HEK293 (cell line): ENCODE results near the gene ZGLP1.
A peak's percentile ranks its signal among the peaks of the same experiment; 100 is the strongest.

Experiments
- CTCF ChIA-PET: fragments of 350-600 bp; formaldehyde crosslinking; extraction: SDS; loops from one replicate; lab custom pipeline; 2021; ENCODE audit warnings: antibody characterized with exemption; lab: Yijun Ruan, JAX
- POLR2A ChIA-PET: fragments of 300-600 bp; formaldehyde crosslinking; extraction: SDS; loops from one replicate; lab custom pipeline; 2020; ENCODE audit warnings: antibody characterized with exemption, inconsistent platforms; lab: Yijun Ruan, JAX
- H3K27ac ChIP-seq: fragments of 200-500 bp; sonication (Bioruptor generic); 2 replicates; pipeline ENCODE4 v1.5.1; 2014; ENCODE audit warnings: low read depth, low read length, control low read depth, inconsistent platforms; ENCODE audit errors: extremely low read depth
- H3K36me3 ChIP-seq, 2 experiments: fragments of 200-500 bp in 1 of 2; sonication (Bioruptor generic) in 1 of 2; 1 replicate in 1 of 2; 2 replicates in 1 of 2; pipeline ENCODE4 v1.5.1; 2014 to 2017; ENCODE audit warnings: inconsistent platforms in 2 of 2, low read length in 2 of 2; ENCODE audit not compliant: control insufficient read depth in 2 of 2, insufficient read depth in 1 of 2
- H3K4me1 ChIP-seq: fragments of 200-500 bp; sonication (Bioruptor generic); 2 replicates; pipeline ENCODE4 v1.5.1; 2014; ENCODE audit warnings: mild to moderate bottlenecking, low read length, inconsistent platforms; ENCODE audit not compliant: control insufficient read depth, insufficient read depth
- H3K4me3 ChIP-seq: 2 replicates; pipeline ENCODE4 v1.5.1; 2011; ENCODE audit warnings: low read depth, mild to moderate bottlenecking, control low read depth, low read length, moderate library complexity
- H3K9me3 ChIP-seq: fragments of 200-500 bp; sonication (Bioruptor generic); 2 replicates; pipeline ENCODE4 v1.5.1; 2014; ENCODE audit warnings: low read depth, low read length, inconsistent platforms; ENCODE audit not compliant: control insufficient read depth, insufficient read depth
- BCL11A ChIP-seq: fragments of 450-650 bp; formaldehyde crosslinking; IDR thresholded peaks from 2 replicates; pipeline ENCODE4 v1.5.1; 2016; ENCODE audit warnings: low read depth, missing biosample characterization, missing genetic modification characterization
- GLIS1 ChIP-seq: fragments of 450-650 bp; formaldehyde crosslinking; IDR thresholded peaks from 2 replicates; pipeline ENCODE4 v1.5.1; 2016; ENCODE audit warnings: missing biosample characterization, missing genetic modification characterization
- GLIS2 ChIP-seq: fragments of 450-650 bp; formaldehyde crosslinking; IDR thresholded peaks from 2 replicates; pipeline ENCODE4 v1.5.1; 2016; ENCODE audit warnings: missing biosample characterization, missing genetic modification characterization
- REPIN1 ChIP-seq: fragments of 450-650 bp; formaldehyde crosslinking; IDR thresholded peaks from 2 replicates; pipeline ENCODE4 v1.5.1; 2017; ENCODE audit warnings: missing biosample characterization, missing genetic modification characterization, low read depth
- SP2 ChIP-seq: fragments of 450-650 bp; formaldehyde crosslinking; IDR thresholded peaks from 2 replicates; pipeline ENCODE4 v1.5.1; 2016; ENCODE audit warnings: missing biosample characterization, missing genetic modification characterization
- ZBTB17 ChIP-seq: fragments of 450-650 bp; formaldehyde crosslinking; IDR thresholded peaks from 2 replicates; pipeline ENCODE4 v1.5.1; 2016; ENCODE audit warnings: missing biosample characterization, missing genetic modification characterization
- ZIC2 ChIP-seq: fragments of 450-650 bp; formaldehyde crosslinking; IDR thresholded peaks from 2 replicates; pipeline ENCODE4 v1.5.1; 2016; ENCODE audit warnings: missing biosample characterization, missing genetic modification characterization
- ZNF114 ChIP-seq: fragments of 450-650 bp; formaldehyde crosslinking; IDR thresholded peaks from 2 replicates; pipeline ENCODE4 v1.5.0; 2017; ENCODE audit warnings: missing biosample characterization, missing genetic modification characterization
- ZNF121 ChIP-seq: fragments of 450-650 bp; formaldehyde crosslinking; IDR thresholded peaks from 2 replicates; pipeline ENCODE4 v1.5.1; 2016; ENCODE audit warnings: missing biosample characterization, missing genetic modification characterization
- ZNF248 ChIP-seq: fragments of 450-650 bp; formaldehyde crosslinking; IDR thresholded peaks from 2 replicates; pipeline ENCODE4 v1.5.1; 2017; ENCODE audit warnings: missing biosample characterization, missing genetic modification characterization
- ZNF354C ChIP-seq: fragments of 450-650 bp; formaldehyde crosslinking; IDR thresholded peaks from 2 replicates; pipeline ENCODE4 v1.5.1; 2016; ENCODE audit warnings: missing biosample characterization, missing genetic modification characterization, low read depth, borderline replicate concordance
- ZNF37A ChIP-seq: fragments of 450-650 bp; IDR thresholded peaks from 2 replicates; pipeline ENCODE4 v1.5.1; 2018; ENCODE audit warnings: missing biosample characterization, missing genetic modification characterization
- ZNF514 ChIP-seq: fragments of 450-650 bp; formaldehyde crosslinking; IDR thresholded peaks from 2 replicates; pipeline ENCODE4 v1.5.1; 2016; ENCODE audit warnings: missing biosample characterization, missing genetic modification characterization
- ZNF544 ChIP-seq: fragments of 450-650 bp; formaldehyde crosslinking; IDR thresholded peaks from 2 replicates; pipeline ENCODE4 v1.5.0; 2017; ENCODE audit warnings: missing biosample characterization, missing genetic modification characterization
- ZNF654 ChIP-seq: fragments of 450-650 bp; formaldehyde crosslinking; IDR thresholded peaks from 2 replicates; pipeline ENCODE4 v1.5.1; 2016; ENCODE audit warnings: low read depth, missing biosample characterization, missing genetic modification characterization
- ZNF677 ChIP-seq: fragments of 450-650 bp; IDR thresholded peaks from 2 replicates; pipeline ENCODE4 v1.5.0; 2018; ENCODE audit warnings: missing biosample characterization, mild to moderate bottlenecking, missing genetic modification characterization, moderate library complexity
- ZNF701 ChIP-seq: fragments of 450-650 bp; formaldehyde crosslinking; IDR thresholded peaks from 2 replicates; pipeline ENCODE4 v1.5.1; 2016; ENCODE audit warnings: missing biosample characterization, missing genetic modification characterization
- TF ChIP-seq, protein P1 (sequence below): fragments of 450-650 bp; IDR thresholded peaks from 2 replicates; pipeline ENCODE4 v1.5.1; 2018; ENCODE audit warnings: missing biosample characterization, missing genetic modification characterization
- TF ChIP-seq, protein P2 (sequence below): fragments of 450-650 bp; formaldehyde crosslinking; IDR thresholded peaks from 2 replicates; pipeline ENCODE4 v1.5.1; 2016; ENCODE audit warnings: missing biosample characterization, missing genetic modification characterization
- TF ChIP-seq, protein P3 (sequence below): fragments of 450-650 bp; formaldehyde crosslinking; IDR thresholded peaks from 2 replicates; pipeline ENCODE4; 2016; ENCODE audit warnings: missing biosample characterization, missing genetic modification characterization
- TF ChIP-seq, protein P4 (sequence below): fragments of 450-650 bp; formaldehyde crosslinking; IDR thresholded peaks from 2 replicates; pipeline ENCODE4 v1.5.0; 2017; ENCODE audit warnings: missing biosample characterization, missing genetic modification characterization, borderline replicate concordance

Gene ZGLP1

DNA sequence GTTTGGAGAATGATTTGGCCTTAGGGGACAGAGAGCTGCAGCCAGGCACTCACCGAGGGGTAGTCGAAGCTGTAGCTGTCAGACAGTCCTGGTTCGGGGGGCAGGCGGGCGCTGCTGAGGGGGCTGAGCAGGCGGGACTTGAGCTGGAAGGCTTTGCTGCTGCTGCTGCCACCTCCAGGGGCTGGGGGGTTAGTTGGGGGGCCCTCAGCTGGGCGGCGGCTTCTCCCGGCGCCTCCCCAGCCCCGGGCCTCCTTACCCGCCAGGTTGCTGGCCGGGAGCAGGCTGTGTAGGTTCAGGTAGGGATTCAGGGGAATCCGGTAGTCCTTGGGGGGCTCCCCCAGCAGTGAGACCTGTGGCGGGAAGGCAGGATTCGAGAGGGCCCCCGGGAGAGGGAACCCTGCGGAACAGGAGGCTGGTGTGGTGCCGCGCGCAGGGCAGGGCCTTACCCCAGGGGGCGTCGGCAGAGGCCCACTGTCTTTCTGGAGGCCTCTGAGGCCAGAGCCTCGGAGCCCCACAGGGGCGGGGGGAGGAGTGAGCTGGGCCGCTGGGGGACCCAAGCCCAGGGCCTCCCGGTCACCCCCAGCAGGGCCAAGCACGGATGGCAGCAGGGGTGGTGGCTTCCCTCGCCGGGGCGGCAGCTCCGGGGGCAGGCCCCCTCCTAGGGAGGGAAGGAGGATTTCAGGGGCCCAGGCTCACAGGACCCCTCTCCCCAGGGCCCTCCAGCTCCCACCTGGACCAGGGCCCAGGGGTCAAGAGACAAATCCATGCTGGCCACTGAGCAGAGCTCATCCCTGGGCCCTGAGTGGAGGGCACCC is 11.2 kb upstream of the ZGLP1 start:
- H3K27ac ChIP-seq = no peak overlapping the region
- peaks cover 32 to 90% of the 10 kb centered on the region in 2 experiments; a peak in 2 of 3 replicates for H3K36me3 ChIP-seq
- POLR2A ChIA-PET = interaction anchor here (1.0 to 1.8 kb wide), 3 partner anchors 9 to 41 kb away, joined by 3 to 6 read pairs (median 5); partner anchors contain the start of gene RAVER1
- TF ChIP-seq GLIS2 (tag by site-specific recombination) (peak; percentile 65), ZNF514 (tag by site-specific recombination) (no peak), ZNF677 (tag by site-specific recombination) (no peak), GLIS1 (tag by site-specific recombination) (peak; percentile 51; the same call in 1 of the 2 replicates), ZNF354C (tag by site-specific recombination) (no peak), ZIC2 (tag by site-specific recombination) (peak; percentile 24; the same call in 1 of the 2 replicates)
- TF ChIP-seq, protein P1, sequence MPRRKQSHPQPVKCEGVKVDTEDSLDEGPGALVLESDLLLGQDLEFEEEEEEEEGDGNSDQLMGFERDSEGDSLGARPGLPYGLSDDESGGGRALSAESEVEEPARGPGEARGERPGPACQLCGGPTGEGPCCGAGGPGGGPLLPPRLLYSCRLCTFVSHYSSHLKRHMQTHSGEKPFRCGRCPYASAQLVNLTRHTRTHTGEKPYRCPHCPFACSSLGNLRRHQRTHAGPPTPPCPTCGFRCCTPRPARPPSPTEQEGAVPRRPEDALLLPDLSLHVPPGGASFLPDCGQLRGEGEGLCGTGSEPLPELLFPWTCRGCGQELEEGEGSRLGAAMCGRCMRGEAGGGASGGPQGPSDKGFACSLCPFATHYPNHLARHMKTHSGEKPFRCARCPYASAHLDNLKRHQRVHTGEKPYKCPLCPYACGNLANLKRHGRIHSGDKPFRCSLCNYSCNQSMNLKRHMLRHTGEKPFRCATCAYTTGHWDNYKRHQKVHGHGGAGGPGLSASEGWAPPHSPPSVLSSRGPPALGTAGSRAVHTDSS (tag by site-specific recombination) = no peak
- TF ChIP-seq, all 188 proteins: peak for 3
- H3K4me1 ChIP-seq = peaks cover 3% of the 10 kb centered on the region; the same call in 1 of the 2 replicates
- H3K4me3 ChIP-seq = no peak overlapping the region
- no peaks in the 10 kb centered on the region for H3K9me3 ChIP-seq
- CTCF ChIA-PET = interaction anchor here (1.0 kb wide), 1 partner anchor 29 kb away, joined by 5 read pairs; no protein-coding TSS in a partner anchor

DNA sequence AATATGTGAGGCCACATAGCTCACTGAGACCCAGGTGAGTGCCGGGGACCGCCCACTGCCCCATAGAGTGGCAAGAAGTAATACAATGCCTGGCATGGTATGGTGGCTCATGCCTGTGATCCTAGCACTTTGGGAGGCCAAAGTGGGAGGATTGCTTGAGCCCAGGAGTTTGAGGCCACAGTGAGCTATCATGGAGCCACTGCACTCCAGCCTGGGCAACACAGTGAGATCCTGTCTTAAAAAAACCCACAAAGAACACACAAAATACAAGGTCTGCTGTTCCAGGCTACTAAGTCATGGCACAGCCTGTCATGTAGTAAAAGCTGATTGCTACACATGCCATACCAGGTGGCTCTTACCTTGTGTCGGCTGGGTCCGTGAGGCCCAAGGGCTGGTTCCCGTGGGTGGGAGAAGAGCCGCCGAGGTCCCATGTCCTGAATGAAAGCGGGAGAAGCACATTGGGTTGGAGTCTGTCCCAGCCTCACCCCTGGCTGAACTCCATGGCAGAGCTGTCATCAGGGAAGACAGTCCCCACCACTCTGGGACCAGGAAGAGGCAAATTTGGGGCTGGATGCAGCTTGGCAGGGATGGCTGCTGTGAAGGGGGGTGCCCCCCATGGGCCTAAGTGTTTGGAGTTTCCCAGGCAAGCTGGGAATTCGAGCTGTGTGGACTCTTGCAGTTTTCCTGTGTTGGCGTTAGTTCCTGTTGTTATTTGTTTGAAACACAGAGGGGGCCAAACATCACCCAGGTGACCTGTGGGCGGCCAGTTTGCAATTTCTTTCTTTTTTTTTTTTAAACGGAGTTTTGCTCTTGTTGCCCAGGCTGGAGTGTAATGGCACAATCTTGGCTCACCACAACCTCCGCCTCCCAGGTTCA is 9.4 kb upstream of the ZGLP1 start:
- Histone ChIP-seq H3K4me1 (peaks cover 3% of the 10 kb centered on the region), H3K36me3 (peaks cover 18 to 78% of the 10 kb centered on the region in 2 experiments; a peak in 2 of 3 replicates), H3K27ac (no peak overlapping the region), H3K9me3 (no peaks in the 10 kb centered on the region), H3K4me3 (no peak overlapping the region)
- ChIA-PET POLR2A (interaction anchor here (0.6 to 1.5 kb wide), 6 partner anchors 11 to 61 kb away, joined by 3 to 4 read pairs (median 4); partner anchors contain the start of genes ICAM5 and TYK2), CTCF (interaction anchor here (0.6 to 0.9 kb wide), 2 partner anchors 30 to 60 kb away, joined by 3 read pairs; no protein-coding TSS in a partner anchor)
- TF ChIP-seq, protein P2, sequence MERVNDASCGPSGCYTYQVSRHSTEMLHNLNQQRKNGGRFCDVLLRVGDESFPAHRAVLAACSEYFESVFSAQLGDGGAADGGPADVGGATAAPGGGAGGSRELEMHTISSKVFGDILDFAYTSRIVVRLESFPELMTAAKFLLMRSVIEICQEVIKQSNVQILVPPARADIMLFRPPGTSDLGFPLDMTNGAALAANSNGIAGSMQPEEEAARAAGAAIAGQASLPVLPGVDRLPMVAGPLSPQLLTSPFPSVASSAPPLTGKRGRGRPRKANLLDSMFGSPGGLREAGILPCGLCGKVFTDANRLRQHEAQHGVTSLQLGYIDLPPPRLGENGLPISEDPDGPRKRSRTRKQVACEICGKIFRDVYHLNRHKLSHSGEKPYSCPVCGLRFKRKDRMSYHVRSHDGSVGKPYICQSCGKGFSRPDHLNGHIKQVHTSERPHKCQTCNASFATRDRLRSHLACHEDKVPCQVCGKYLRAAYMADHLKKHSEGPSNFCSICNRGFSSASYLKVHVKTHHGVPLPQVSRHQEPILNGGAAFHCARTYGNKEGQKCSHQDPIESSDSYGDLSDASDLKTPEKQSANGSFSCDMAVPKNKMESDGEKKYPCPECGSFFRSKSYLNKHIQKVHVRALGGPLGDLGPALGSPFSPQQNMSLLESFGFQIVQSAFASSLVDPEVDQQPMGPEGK = 0 out of 2 replicates have a peak, but pooled peaks have one; percentile 24
- TF ChIP-seq ZNF114 (tag by site-specific recombination) (no peak), ZNF701 (tag by site-specific recombination) (no peak), ZNF37A (no peak), ZNF654 (tag by site-specific recombination) (no peak), ZNF248 (no peak), ZNF121 (tag by site-specific recombination) (peak; percentile 86), SP2 (no peak), ZNF544 (no peak), REPIN1 (tag by site-specific recombination) (no peak), GLIS2 (tag by site-specific recombination) (peak; percentile 40; the same call in 1 of the 2 replicates), ZBTB17 (no peak), BCL11A (tag by site-specific recombination) (no peak)
- TF ChIP-seq, protein P3, sequence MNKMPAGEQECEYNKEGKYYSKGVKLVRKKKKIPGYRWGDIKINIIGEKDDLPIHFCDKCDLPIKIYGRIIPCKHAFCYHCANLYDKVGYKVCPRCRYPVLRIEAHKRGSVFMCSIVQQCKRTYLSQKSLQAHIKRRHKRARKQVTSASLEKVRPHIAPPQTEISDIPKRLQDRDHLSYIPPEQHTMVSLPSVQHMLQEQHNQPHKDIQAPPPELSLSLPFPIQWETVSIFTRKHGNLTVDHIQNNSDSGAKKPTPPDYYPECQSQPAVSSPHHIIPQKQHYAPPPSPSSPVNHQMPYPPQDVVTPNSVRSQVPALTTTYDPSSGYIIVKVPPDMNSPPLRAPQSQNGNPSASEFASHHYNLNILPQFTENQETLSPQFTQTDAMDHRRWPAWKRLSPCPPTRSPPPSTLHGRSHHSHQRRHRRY (tag by site-specific recombination) = no peak
- TF ChIP-seq, protein P4, sequence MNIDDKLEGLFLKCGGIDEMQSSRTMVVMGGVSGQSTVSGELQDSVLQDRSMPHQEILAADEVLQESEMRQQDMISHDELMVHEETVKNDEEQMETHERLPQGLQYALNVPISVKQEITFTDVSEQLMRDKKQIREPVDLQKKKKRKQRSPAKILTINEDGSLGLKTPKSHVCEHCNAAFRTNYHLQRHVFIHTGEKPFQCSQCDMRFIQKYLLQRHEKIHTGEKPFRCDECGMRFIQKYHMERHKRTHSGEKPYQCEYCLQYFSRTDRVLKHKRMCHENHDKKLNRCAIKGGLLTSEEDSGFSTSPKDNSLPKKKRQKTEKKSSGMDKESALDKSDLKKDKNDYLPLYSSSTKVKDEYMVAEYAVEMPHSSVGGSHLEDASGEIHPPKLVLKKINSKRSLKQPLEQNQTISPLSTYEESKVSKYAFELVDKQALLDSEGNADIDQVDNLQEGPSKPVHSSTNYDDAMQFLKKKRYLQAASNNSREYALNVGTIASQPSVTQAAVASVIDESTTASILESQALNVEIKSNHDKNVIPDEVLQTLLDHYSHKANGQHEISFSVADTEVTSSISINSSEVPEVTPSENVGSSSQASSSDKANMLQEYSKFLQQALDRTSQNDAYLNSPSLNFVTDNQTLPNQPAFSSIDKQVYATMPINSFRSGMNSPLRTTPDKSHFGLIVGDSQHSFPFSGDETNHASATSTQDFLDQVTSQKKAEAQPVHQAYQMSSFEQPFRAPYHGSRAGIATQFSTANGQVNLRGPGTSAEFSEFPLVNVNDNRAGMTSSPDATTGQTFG = no peak
